Adrenal gland (tissue), 12 donors: ENCODE measurements around the gene POMZP3. TPM values are rescaled to one million over a fixed set of nuclear protein-coding genes. Genes with fewer than 3 reads are reported as not detected.
"Not testable (repeated sequence)": the region's sequence is repeated elsewhere in the genome, so short reads cannot be mapped to it uniquely, and the experiment has no call there.

Source experiments
- DNase-seq, 7 donors: peaks; one replicate each; pipeline ENCODE4 v3.0.0-alpha.2; 2019 to 2020
- H3K27ac ChIP-seq, 5 donors: fragments of 200-600 bp; sonication (generic) in 4 of 5; 1 replicate in 3 of 5; 2 replicates in 2 of 5; pipeline versions ENCODE4 v1.5.1 to v1.8.0; 2016 to 2020; ENCODE audit warnings: mild to moderate bottlenecking in 1 of 5
- H3K27me3 ChIP-seq: fragments of 200-600 bp; 2 replicates; pipeline ENCODE4 v1.8.0; 2021
- H3K36me3 ChIP-seq, 2 donors: fragments of 200-600 bp; replicated peaks in 1 of 2; 1 replicate in 1 of 2; 2 replicates in 1 of 2; pipeline versions ENCODE4 v1.5.1 to v1.8.0; 2018 to 2022
- H3K4me1 ChIP-seq, 2 donors: fragments of 200-600 bp; replicated peaks in 1 of 2; 1 replicate in 1 of 2; 2 replicates in 1 of 2; pipeline versions ENCODE4 v1.5.1 to v1.8.0; 2018 to 2021
- H3K4me3 ChIP-seq, 4 donors: fragments of 200-600 bp; sonication (generic) in 3 of 4; one replicate each; pipeline ENCODE4 v1.5.1; 2016 to 2018
- H3K9me3 ChIP-seq, 3 donors: fragments of 200-600 bp; sonication (generic) in 1 of 3; replicated peaks in 1 of 3; 1 replicate in 2 of 3; 2 replicates in 1 of 3; pipeline versions ENCODE4 v1.5.1 to v1.8.0; 2016 to 2021
- POLR2A ChIP-seq, 2 donors: fragments of 450-650 bp; IDR thresholded peaks; one replicate each; pipeline ENCODE4 v1.6.1; 2017; ENCODE audit warnings: antibody characterized with exemption in 2 of 2, mild to moderate bottlenecking in 2 of 2, moderate library complexity in 1 of 2
- WGBS, 4 donors: extraction: QIAGEN DNeasy Blood & Tissue Kit in 2 of 4; methylation state at CpG; one replicate each; pipeline versions ENCODE4 v1.1.5 to v1.1.7; 2013 to 2017; 5-methylcytosine and 5-hydroxymethylcytosine counted together
- intact Hi-C, 2 donors: fragments of 100-400 bp; cut with DNase I; formaldehyde crosslinking; loops; one replicate each; pipeline versions ENCODE4 v1.14.1 to v1.15.0; 2022 to 2023
- polyA plus RNA-seq, 3 donors: library from polyadenylated mRNA; stranded (reverse); fragments of 200-250 nt in 2 of 3; fragments of 350-450 nt in 1 of 3; fragmentation: Illumina TruSeq in 1 of 3; extraction: RNeasy Lipid Tissue Mini Kit (QIAGEN cat#74804) in 1 of 3; gene quantifications; one replicate each; pipeline ENCODE4 v1.2.3, GENCODE V29; 2013 to 2014
- total RNA-seq, 9 donors: library from RNA; depleted of rRNA in 4 of 9; stranded (reverse); fragments of >200 nt in 4 of 9; fragments of 120-200 nt in 1 of 9; fragmentation: NEBNext Ultra II Directional in 1 of 9; extraction: Animal tissue kit (Norgen Biotek cat#: 25700) in 1 of 9; gene quantifications; one replicate each; pipeline versions ENCODE4 v1.1.0 to v1.2.4, GENCODE V29; 2013 to 2023
- donor health status: healthy with polysubstance abuse.
- donor health status: Bipolar disorder and iron deficiency.
- donor health status: DM: yes; HTN: yes; CAD: no.
- donor health status: DM: no; HTN: no; CAD: no.
- donor health status: DM: no; HTN: no; CAD: no.
- donor health status: DM: yes; HTN: yes; CAD: no.

The POMZP3 gene
- total and polyA plus RNA-seq, 12 donors: 2.1 to 24.8 (median 10.2) TPM

DNA sequence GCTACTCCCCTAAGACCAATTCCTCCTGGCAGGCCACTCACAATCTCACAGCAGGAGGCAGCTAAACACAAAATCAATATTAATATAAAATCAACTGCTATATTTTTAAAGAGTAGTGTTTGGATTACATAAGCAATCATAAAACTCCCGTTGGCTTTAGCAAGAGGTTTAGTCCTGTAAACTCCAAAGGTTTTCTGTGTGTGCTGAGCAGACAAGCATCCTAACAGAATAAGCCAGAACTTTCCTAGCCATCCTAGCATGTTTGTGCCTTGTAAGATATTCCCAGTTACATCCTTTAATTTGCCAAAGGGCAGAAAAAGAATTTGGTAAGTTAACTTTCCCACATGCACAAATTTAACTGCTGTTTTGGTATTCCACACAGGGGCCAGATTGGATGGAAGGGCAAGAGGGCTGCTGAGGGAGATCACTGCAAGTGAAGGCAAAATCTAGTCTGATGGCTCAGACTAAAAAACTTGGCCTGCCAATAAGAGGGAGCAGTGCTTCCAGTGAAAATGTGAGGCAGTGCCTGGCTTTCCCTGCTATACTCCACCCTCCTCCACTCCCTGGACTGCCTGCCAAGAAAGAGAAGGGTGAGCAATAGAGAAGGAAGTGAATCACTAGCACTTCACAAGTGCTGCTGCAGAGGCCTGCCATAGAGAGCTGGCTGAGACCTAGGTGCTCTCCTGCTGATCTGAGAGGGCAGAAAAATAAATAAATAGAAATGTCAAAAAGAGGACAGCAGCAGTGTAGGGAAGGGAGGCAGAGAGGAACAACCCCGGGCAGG lies 44.0 kb downstream of the POMZP3 start:
- H3K9me3 ChIP-seq, H3K36me3 ChIP-seq, intact Hi-C loops, H3K27me3 ChIP-seq, H3K4me3 ChIP-seq: not testable (repeated sequence)
- peak in 1 of 2 donors; percentile 31 for TF ChIP-seq POLR2A (IDR thresholded peaks at IDR 0.05)
- DNase-seq: peak; percentile 78 to 94 (median 89)
- peaks cover 10 to 29% of the 10 kb centered on the region in 2 donors for H3K4me1 ChIP-seq
- WGBS, 4 donors: 17 to 28% (median 28%) methylated on average over 1 to 2 of the region's 2 CpGs
- H3K27ac ChIP-seq: peak overlapping the region in 4 of 5 donors; percentile 54 to 84 (median 72)

DNA sequence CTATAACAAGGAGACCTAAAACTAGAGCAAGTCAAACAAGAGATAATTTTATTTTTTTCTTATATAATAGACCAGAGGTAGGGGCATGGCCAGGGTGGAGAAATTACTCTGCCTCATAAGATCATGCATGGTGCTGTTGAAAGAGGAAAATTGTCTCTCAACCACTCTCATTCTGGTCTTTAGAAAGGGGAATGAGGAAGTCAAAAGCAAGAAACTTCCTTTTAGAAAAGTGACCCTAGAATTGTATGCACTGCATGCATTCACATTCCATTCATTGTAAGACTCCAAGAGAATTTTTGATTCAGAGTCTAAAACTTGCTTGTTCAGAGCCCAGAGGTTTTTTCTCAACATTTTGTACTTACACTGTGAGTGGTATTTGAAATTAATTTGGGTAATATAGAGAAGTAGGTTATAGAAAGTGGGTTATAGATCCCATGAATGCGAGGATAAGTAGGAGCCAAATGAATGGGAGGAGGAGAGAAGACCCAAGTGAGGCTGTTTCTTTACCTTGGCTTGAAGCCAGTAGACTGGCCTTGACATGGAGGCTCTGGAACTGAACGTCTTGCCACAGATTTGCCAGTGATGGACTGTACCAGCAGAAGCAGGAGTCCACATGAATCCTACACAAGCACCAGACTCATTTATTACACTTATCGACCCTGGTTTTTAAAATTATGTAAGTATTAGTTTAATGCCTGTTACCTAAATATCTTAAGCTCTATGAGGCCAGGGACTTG lies 51.0 kb downstream of the POMZP3 start:
- H3K36me3 ChIP-seq, intact Hi-C loops, H3K27me3 ChIP-seq, H3K9me3 ChIP-seq, H3K4me3 ChIP-seq: not testable (repeated sequence)
- 22 to 26% (median 24%) methylated on average over 3 of the region's 3 CpGs for WGBS, 4 donors
- Histone ChIP-seq H3K27ac (peak overlapping the region in 2 of 5 donors; percentile 4 to 21), H3K4me1 (peaks cover 0 to 20% of the 10 kb centered on the region in 2 donors)
- peak; percentile 34 to 71 (median 46) for DNase-seq

DNA sequence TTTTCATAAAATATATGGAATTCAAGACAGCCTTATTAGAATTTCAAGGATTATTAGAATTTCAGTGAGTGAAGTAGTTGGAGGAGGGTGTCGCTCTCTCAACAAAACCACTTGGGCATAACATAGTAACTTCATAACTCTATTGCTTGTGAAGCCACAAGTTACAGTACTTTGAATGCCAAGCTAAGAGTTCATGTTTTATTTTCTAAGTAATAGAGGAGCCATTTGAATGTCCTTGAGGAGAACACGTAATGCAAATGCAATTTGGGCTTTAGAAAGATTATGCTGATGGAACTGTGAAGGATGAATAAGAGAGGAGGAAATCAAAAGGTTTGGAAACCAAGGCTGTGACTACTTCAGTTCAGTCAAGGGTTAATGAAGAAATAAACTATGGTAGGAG lies 51.6 kb downstream of the POMZP3 start:
- intact Hi-C loops, DNase-seq, H3K36me3 ChIP-seq, H3K9me3 ChIP-seq, H3K27me3 ChIP-seq, H3K4me3 ChIP-seq, H3K27ac ChIP-seq: not testable (repeated sequence)
- H3K4me1 ChIP-seq: peaks cover 0 to 24% of the 10 kb centered on the region in 2 donors
- 77 to 88% (median 86%) methylated on average over 1 of the region's 2 CpGs for WGBS, 4 donors

DNA sequence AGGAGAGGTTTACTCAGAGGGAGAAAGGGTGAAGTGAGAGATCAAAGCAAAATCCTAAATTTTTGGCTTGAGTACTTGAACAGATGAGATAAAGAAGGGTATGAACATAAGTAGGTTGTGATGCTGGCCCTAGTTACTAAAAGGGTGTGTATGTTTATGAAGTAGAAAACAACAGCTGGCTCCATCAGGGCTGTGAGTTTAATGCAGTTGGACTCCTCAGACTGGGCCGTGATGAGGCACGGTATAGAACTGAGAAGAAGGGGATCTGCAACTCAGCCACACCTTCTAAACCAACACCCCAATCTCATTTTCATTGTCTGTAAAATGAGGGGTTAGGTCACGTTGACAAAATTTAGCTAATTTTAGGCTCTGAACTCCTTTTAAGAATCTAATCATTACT lies 54.8 kb downstream of the POMZP3 start:
- H3K27me3 ChIP-seq, intact Hi-C loops, DNase-seq, H3K36me3 ChIP-seq, H3K9me3 ChIP-seq, H3K4me3 ChIP-seq: not testable (repeated sequence)
- Histone ChIP-seq H3K4me1 (peaks cover 0 to 33% of the 10 kb centered on the region in 2 donors), H3K27ac (peak overlapping the region in 1 of 5 donors; percentile 17)
- WGBS, 4 donors: 87 to 98% (median 97%) methylated on average over 3 of the region's 3 CpGs

DNA sequence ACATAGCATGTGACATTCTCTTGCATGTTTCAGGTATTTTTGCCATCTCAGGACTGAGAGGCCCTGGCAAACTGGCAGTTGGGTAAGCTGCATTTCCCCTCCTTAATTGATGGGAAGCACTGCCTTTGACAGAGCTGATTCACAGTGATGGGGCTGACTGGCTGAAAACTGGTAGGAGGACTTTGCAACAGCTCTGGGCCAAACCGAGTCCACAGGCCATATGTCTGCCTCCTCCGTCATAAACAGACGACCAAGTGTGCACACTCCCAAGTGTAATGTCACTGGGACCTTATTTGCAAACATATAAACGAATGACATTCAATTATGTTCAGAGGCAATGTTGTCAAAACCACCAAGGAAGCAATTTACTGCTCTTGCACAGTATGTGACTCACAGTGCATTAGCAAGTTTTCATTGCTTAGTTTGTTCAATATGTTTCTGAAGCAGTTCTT lies 56.7 kb downstream of the POMZP3 start:
- H3K36me3 ChIP-seq, intact Hi-C loops, H3K4me3 ChIP-seq, H3K27me3 ChIP-seq, H3K9me3 ChIP-seq: not testable (repeated sequence)
- DNase-seq: peak in 2 of 7 donors; percentile 13 to 18
- WGBS, 4 donors: 20 to 51% (median 49%) methylated on average over 4 of the region's 4 CpGs
- H3K4me1 ChIP-seq: peaks cover 0 to 22% of the 10 kb centered on the region in 2 donors
- peak overlapping the region in 3 of 5 donors; percentile 2 to 63 (median 18) for H3K27ac ChIP-seq

DNA sequence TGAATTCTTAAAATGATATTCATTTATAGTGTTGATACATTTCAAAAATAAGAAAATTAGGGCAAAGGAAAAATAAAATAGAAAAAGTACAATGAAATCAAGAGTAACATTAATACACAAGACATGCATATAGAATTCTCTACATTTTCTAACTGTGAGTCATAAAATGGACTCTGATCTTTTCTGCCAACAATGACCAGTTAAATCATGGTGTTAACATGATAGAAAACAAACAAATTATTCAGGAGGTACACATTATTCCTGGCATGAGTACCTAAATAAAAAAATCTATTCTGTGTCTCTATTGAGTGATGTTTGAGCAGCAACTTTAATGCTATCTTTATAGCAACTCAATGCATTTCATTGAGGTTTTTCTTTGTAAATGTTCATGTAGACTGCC lies 58.3 kb downstream of the POMZP3 start:
- H3K27me3 ChIP-seq, H3K36me3 ChIP-seq, H3K27ac ChIP-seq, DNase-seq, H3K9me3 ChIP-seq, intact Hi-C loops, H3K4me3 ChIP-seq: not testable (repeated sequence)
- peaks cover 0 to 13% of the 10 kb centered on the region in 2 donors for H3K4me1 ChIP-seq

DNA sequence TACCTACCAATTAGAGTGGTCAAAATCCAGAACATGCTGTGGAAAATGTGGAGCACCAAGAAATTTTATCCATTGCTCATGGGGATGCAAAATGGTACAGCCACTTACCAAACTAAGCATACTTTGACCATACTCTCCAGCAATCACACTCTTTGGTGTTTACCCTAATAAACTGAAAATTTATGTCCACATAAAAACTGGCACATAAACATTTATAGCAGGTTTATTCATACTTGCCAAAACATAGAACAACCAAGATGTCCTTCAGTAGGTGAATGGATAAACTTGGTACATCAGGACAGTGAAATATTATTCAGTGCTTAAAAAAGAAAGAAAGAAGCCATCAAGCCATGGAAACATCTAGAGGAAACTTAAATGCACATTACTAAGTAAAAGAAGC lies 59.3 kb downstream of the POMZP3 start:
- H3K4me3 ChIP-seq, H3K27me3 ChIP-seq, DNase-seq, H3K9me3 ChIP-seq, intact Hi-C loops, H3K27ac ChIP-seq, H3K36me3 ChIP-seq: not testable (repeated sequence)
- H3K4me1 ChIP-seq: peaks cover 0 to 13% of the 10 kb centered on the region in 2 donors

DNA sequence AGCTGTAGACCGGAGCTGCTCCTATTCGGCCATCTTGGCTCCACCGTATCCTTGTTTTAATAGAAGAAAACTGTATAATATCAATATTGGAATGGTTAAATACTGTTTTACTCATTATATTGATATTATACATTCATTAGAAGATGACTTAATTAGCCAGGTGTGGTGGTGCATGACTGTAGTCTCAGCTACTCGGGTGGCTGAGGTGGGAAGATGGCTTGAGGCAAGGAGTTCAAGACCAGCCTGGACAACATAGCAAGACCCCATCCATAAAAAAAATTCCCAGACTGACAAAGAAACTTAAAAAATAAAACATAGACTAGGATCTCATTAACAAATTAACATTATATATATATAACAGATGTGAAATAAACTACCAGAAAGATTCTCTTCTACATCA lies 59.8 kb downstream of the POMZP3 start:
- intact Hi-C loops, H3K4me3 ChIP-seq, DNase-seq, H3K27ac ChIP-seq, H3K27me3 ChIP-seq, H3K9me3 ChIP-seq, H3K36me3 ChIP-seq: not testable (repeated sequence)
- WGBS, 4 donors: 96 to 100% (median 98%) methylated on average over 1 to 2 of the region's 4 CpGs
- H3K4me1 ChIP-seq: peaks cover 0 to 13% of the 10 kb centered on the region in 2 donors

DNA sequence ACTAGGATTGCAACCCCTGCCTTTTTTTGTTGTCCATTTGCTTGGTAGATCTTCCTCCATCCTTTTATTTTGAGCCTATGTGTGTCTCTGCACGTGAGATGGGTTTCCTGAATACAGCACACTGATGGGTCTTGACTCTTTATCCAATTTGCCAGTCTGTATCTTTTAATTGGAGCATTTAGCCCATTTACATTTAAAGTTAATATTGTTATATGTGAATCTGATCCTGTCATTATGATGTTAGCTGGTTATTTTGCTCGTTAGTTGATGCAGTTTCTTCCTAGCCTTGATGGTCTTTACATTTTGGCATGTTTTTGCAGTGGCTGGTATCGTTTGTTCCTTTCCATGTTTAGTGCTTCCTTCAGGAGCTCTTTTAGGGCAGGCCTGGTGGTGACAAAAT lies 62.1 kb downstream of the POMZP3 start:
- DNase-seq, H3K4me3 ChIP-seq, intact Hi-C loops, H3K36me3 ChIP-seq, H3K27ac ChIP-seq, H3K27me3 ChIP-seq, H3K9me3 ChIP-seq, H3K4me1 ChIP-seq: not testable (repeated sequence)
- WGBS, 4 donors: 98 to 100% (median 99%) methylated on average over 2 to 3 of the region's 3 CpGs

DNA sequence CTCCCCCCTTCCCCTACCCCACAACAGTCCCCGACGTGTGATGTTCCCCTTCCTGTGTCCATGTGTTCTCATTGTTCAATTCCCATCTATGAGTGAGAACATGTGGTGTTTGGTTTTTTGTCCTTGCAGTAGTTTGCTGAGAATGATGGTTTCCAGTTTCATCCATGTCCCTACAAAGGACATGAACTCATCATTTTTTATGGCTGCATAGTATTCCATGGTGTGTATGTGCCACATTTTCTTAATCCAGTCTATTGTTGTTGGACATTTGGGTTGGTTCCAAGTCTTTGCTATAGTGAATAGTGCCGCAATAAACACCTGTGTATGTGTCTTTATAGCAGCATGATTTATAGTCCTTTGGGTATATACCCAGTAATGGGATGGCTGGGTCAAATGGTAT lies 65.7 kb downstream of the POMZP3 start:
- H3K36me3 ChIP-seq, H3K27ac ChIP-seq, DNase-seq, H3K9me3 ChIP-seq, H3K27me3 ChIP-seq, H3K4me3 ChIP-seq, H3K4me1 ChIP-seq, intact Hi-C loops: not testable (repeated sequence)
- 87 to 100% (median 95%) methylated on average over 1 to 3 of the region's 3 CpGs for WGBS, 4 donors

DNA sequence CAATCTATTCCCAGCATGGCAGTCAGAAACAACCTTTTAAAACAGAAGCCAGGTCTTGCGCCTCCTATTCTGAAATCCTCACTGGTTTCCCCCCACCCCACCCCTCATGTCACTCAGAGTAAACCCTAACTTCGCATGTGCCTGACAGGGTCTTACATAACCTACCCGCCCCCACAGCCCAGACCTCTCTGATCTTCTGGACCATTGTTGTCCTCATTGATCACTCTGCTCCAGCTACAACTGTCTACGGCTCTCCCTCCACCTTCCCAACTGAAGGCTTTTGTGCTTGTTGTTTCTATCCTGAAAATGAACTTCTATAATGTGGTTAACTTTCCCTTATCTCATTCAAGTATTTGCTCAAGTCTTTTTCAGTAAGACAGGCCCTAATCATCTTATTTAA lies 66.9 kb downstream of the POMZP3 start:
- intact Hi-C loops, H3K9me3 ChIP-seq, DNase-seq, H3K27me3 ChIP-seq, H3K4me3 ChIP-seq, H3K36me3 ChIP-seq, H3K27ac ChIP-seq, H3K4me1 ChIP-seq: not testable (repeated sequence)
- WGBS, 4 donors: 77 to 89% (median 78%) methylated on average over 3 to 4 of the region's 4 CpGs
